HepG2 (cell line): ENCODE data around the gene TGM4. TPM values are rescaled to one million over a fixed set of nuclear protein-coding genes. Genes with fewer than 3 reads are reported as not detected.
A peak's percentile ranks its signal among the peaks of the same experiment; 100 is the strongest.

Experiments
- ATAC-seq: fragments of 200-7000 bp; cut with Tn5 transposase; 3 replicates; pipeline ENCODE4 v1.9.1; 2020; ENCODE audit warnings: mild to moderate bottlenecking, moderate library complexity
- BruUV-seq: library from RNA; stranded (reverse); fragments of 400-500 nt; replicated peaks from 2 replicates; lab custom pipeline; 2021; lab: Mats Ljungman, UMichigan
- CTCF ChIA-PET: fragments of 300-600 bp; formaldehyde crosslinking; extraction: SDS; loops from one replicate; lab custom pipeline; 2021; ENCODE audit warnings: low total read pairs, inconsistent platforms, low intra/inter-chr PET ratio; lab: Yijun Ruan, JAX
- POLR2A ChIA-PET: fragments of 350-600 bp; sonication (Branson Sonifier 250); formaldehyde crosslinking; loops from one replicate; lab custom pipeline; 2020; ENCODE audit warnings: antibody characterized with exemption, inconsistent platforms; lab: Yijun Ruan, JAX
- DNase-seq: peaks from one replicate; pipeline ENCODE4 v3.0.0-alpha.2; 2015; ENCODE audit warnings: low spot score
- FAIRE-seq: peaks from 3 replicates; lab custom pipeline; 2011; peaks lifted over from hg19 to GRCh38; lab: Jason Lieb, UNC
- H2AFZ ChIP-seq: one replicate; pipeline ENCODE4 v1.6.1; 2011; ENCODE audit warnings: low read length, inconsistent platforms
- H3K27ac ChIP-seq: fragments of 300-600 bp; 3 replicates; pipeline ENCODE4 v1.8.0; 2011; ENCODE audit warnings: mixed run types, mild to moderate bottlenecking, mixed read lengths, low read length, inconsistent platforms; ENCODE audit not compliant: insufficient read depth; ENCODE audit errors: extremely low read length
- H3K27me3 ChIP-seq, 2 experiments: fragments of 200-600 bp in 1 of 2; 2 replicates in 1 of 2; 3 replicates in 1 of 2; pipeline versions ENCODE4 v1.6.0 to v1.8.0; 2011; ENCODE audit warnings: low read length in 2 of 2, mild to moderate bottlenecking in 2 of 2, moderate library complexity in 2 of 2, inconsistent platforms in 1 of 2; ENCODE audit not compliant: insufficient read depth in 2 of 2, control insufficient read depth in 1 of 2
- H3K36me3 ChIP-seq, 2 experiments: fragments of 200-600 bp in 1 of 2; replicated peaks in 1 of 2; 2 replicates in 1 of 2; 3 replicates in 1 of 2; pipeline versions ENCODE4 v1.5.1 to v1.8.0; 2011; ENCODE audit warnings: low read length in 2 of 2, inconsistent platforms in 1 of 2; ENCODE audit not compliant: insufficient read depth in 2 of 2, control insufficient read depth in 1 of 2
- H3K4me1 ChIP-seq: 2 replicates; pipeline ENCODE4 v1.5.1; 2012; ENCODE audit warnings: low read length, inconsistent platforms; ENCODE audit not compliant: insufficient read depth
- H3K4me2 ChIP-seq: 2 replicates; pipeline ENCODE4 v1.6.0; 2011; ENCODE audit warnings: low read depth, low read length, inconsistent platforms
- H3K4me3 ChIP-seq, 3 experiments: fragments of 200-600 bp in 1 of 3; sonication (generic), shearing (Covaris generic) in 1 of 3; replicated peaks in 1 of 3; 2 replicates each; pipeline ENCODE4 v1.5.1; 2011 to 2016; ENCODE audit warnings: low read length in 3 of 3, inconsistent platforms in 2 of 3, low read depth in 2 of 3, mild to moderate bottlenecking in 2 of 3, control low read depth in 1 of 3, mixed read lengths in 1 of 3; ENCODE audit not compliant: insufficient read depth in 1 of 3
- H3K79me2 ChIP-seq: one replicate; pipeline ENCODE4 v1.6.1; 2011; ENCODE audit warnings: low read length, inconsistent platforms; ENCODE audit not compliant: insufficient read depth
- H3K9ac ChIP-seq: 2 replicates; pipeline ENCODE4 v1.6.0; 2011; ENCODE audit warnings: mild to moderate bottlenecking, low read depth, low read length, inconsistent platforms; ENCODE audit not compliant: insufficient read depth
- H3K9me3 ChIP-seq: 2 replicates; pipeline ENCODE4 v1.5.1; 2012; ENCODE audit warnings: mild to moderate bottlenecking, low read length
- H4K20me1 ChIP-seq: 2 replicates; pipeline ENCODE4 v1.6.0; 2011; ENCODE audit warnings: inconsistent platforms, mild to moderate bottlenecking, low read length, moderate library complexity; ENCODE audit not compliant: insufficient read depth
- AGO2 ChIP-seq: fragments of 200-400 bp; formaldehyde crosslinking; optimal IDR thresholded peaks from 2 replicates; pipeline ENCODE3; 2017; ENCODE audit warnings: mild to moderate bottlenecking, low read depth, low read length, moderate library complexity
- MBNL3 ChIP-seq: fragments of 250-450 bp; sonication (Bioruptor Pico); conservative IDR thresholded peaks from 2 replicates; pipeline ENCODE4 v1.8.0; 2022; ENCODE audit warnings: mild to moderate bottlenecking, inconsistent platforms
- SCMH1 ChIP-seq: sonication (generic); formaldehyde crosslinking; IDR thresholded peaks from 2 replicates; pipeline ENCODE4 v1.9.0; 2021; ENCODE audit warnings: missing genetic modification reagents, mild to moderate bottlenecking, borderline replicate concordance
- SMAD1 ChIP-seq: sonication (generic); formaldehyde crosslinking; IDR thresholded peaks from 2 replicates; pipeline ENCODE4 v1.4.0; 2020; ENCODE audit warnings: missing genetic modification reagents, low read depth, mild to moderate bottlenecking, borderline replicate concordance
- ZNF564 ChIP-seq: sonication (generic); formaldehyde crosslinking; IDR thresholded peaks from 2 replicates; pipeline ENCODE4 v1.8.1; 2023; ENCODE audit warnings: mild to moderate bottlenecking, missing genetic modification reagents
- ZNF839 ChIP-seq: sonication (generic); formaldehyde crosslinking; IDR thresholded peaks from 2 replicates; pipeline ENCODE4 v1.4.0; 2020; ENCODE audit warnings: missing genetic modification reagents, mild to moderate bottlenecking, borderline replicate concordance
- ZSCAN22 ChIP-seq: sonication (generic); formaldehyde crosslinking; IDR thresholded peaks from 2 replicates; pipeline ENCODE4 v1.4.0; 2020; ENCODE audit warnings: mild to moderate bottlenecking, missing genetic modification reagents
- WGBS: methylation state at CpG from one replicate; pipeline ENCODE4 v1.1.6; 2017; ENCODE audit warnings: low lambda C conversion rate; 5-methylcytosine and 5-hydroxymethylcytosine counted together
- in situ Hi-C: cut with HindIII; loops from 2 replicates; pipeline ENCODE4 v1.10.0; 2017; ENCODE audit warnings: low pct_unique_long_range_greater_than_20kb; ENCODE audit not compliant: extremely low pct_ligation_motif_present
- intact Hi-C: fragments of 100-400 bp; cut with micrococcal nuclease; formaldehyde crosslinking; loops from one replicate; pipeline ENCODE4 v1.10.0; 2022; ENCODE audit not compliant: unreplicated experiment
- polyA plus RNA-seq, 8 experiments: library from polyadenylated mRNA; depleted of rRNA in 3 of 8; stranded (reverse) in 7 of 8; unstranded in 1 of 8; fragments of >200 nt; fragmentation: Illumina TruSeq in 4 of 8; extraction: Trizol in 4 of 8; gene quantifications; 2 replicates each; pipeline versions ENCODE4 v1.2.1 to v1.2.3, GENCODE V29; 2011 to 2016; ENCODE audit warnings: low read depth in 4 of 8, missing spikeins in 1 of 8, mixed read lengths in 1 of 8; ENCODE audit not compliant: insufficient read depth in 1 of 8
- total RNA-seq, 5 experiments: library from RNA; depleted of rRNA; stranded (reverse); fragments of >200 nt; fragmentation: Illumina TruSeq; extraction: Trizol; gene quantifications; 2 replicates each; pipeline ENCODE4 v1.2.3, GENCODE V29; 2016; ENCODE audit warnings: low read depth in 1 of 5

Gene TGM4
- total and polyA plus RNA-seq, 2 of the 13 experiments (the other 11 are each of a cell fraction or from before 2014, with no cell fraction given), result 0.07 to 0.15 TPM

- no peak overlapping the region for H3K4me2 ChIP-seq
- 90% methylated on average over 5 of the region's 6 CpGs for WGBS
These were observed 44.2 kb downstream of the TGM4 start for GRCh38 chr3:44918581-44918980.

GRCh38 chr3:44920081-44920480, 45.7 kb downstream of the TGM4 start:
- no peak for FAIRE-seq
- no TSS peak for BruUV-seq
- no peaks in the 10 kb centered on the region for H3K4me1 ChIP-seq
- ATAC-seq, result no peak
- no peak for TF ChIP-seq ZNF839 (CRISPR knock-in tag)
- no peak for TF ChIP-seq MBNL3 (CRISPR knock-in tag)
- TF ChIP-seq SCMH1 (CRISPR knock-in tag), result no peak
- TF ChIP-seq SMAD1, result no peak
- no peak for TF ChIP-seq ZNF564
- H3K79me2 ChIP-seq, result no peaks in the 10 kb centered on the region
- no peak overlapping the region for H2AFZ ChIP-seq
- H3K9ac ChIP-seq, result no peak overlapping the region
- ChIA-PET POLR2A (no interaction called here), CTCF (no interaction called here)
- no peak overlapping the region for H3K4me2 ChIP-seq
- H3K27me3 ChIP-seq, result no peaks in the 10 kb centered on the region
- no peaks in the 10 kb centered on the region for H3K9me3 ChIP-seq
- no peak for DNase-seq
- intact Hi-C loops, result no loop called here
- H3K36me3 ChIP-seq, result 0 out of 5 replicates have a peak, but pooled peaks cover 0 to 3% of the 10 kb centered on the region in 2 experiments
- WGBS, result 100% methylated on average over 3 of the region's 3 CpGs
- no peaks in the 10 kb centered on the region for H4K20me1 ChIP-seq
- no peak overlapping the region for H3K4me3 ChIP-seq
- no peak overlapping the region for H3K27ac ChIP-seq
- in situ Hi-C loops, result no loop called here

More at GRCh38 chr3:44918581-44918980, 44.2 kb downstream of the TGM4 start:
- Histone ChIP-seq H3K9ac (no peak overlapping the region), H3K79me2 (no peaks in the 10 kb centered on the region), H2AFZ (no peak overlapping the region), H3K4me1 (no peaks in the 10 kb centered on the region)
- in situ Hi-C loops (loop anchor here (5.0 kb wide), 1 partner anchor 381 kb away; no protein-coding TSS in a partner anchor), intact Hi-C loops (no loop called here)
- no peak for ATAC-seq
- TF ChIP-seq AGO2, result peak; percentile 22
- no peak for TF ChIP-seq ZSCAN22
- TF ChIP-seq, all 625 proteins: peak for 1
- no TSS peak for BruUV-seq
- Histone ChIP-seq H3K27ac (no peak overlapping the region), H4K20me1 (no peaks in the 10 kb centered on the region), H3K9me3 (no peaks in the 10 kb centered on the region), H3K27me3 (no peaks in the 10 kb centered on the region), H3K36me3 (0 out of 5 replicates have a peak, but pooled peaks cover 0 to 3% of the 10 kb centered on the region in 2 experiments), H3K4me3 (no peak overlapping the region)
- POLR2A ChIA-PET, result no interaction called here
- CTCF ChIA-PET, result no interaction called here
- no peak for FAIRE-seq
- DNase-seq, result no peak
